Cortex of kidney (tissue), 1 donor: ENCODE results near the gene ANK3.

Experiments used
- DNase-seq: peaks from one replicate; lab custom pipeline; 2025; lab: John Stamatoyannopoulos, UW

The ANK3 gene

DNA sequence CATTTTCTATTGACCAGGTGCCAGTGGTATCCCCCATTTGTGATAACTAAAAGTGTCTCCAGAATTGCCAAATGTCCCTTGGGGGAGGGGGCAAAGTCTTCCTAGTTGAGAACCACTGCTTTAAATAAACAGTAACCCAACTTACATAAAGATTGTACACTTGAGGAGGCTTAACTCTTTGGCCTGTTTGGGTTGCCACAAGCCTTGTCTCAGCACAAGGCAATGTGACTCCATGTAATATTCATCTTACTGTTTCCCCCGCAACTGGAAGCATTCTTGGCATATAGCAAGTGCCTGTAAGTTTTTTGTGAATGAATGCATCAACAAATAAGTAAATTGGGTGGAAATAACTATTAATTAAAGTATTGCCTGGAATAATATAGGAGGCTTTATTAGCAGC is 108.3 kb downstream of the ANK3 start:
- DNase-seq, result no peak

DNA sequence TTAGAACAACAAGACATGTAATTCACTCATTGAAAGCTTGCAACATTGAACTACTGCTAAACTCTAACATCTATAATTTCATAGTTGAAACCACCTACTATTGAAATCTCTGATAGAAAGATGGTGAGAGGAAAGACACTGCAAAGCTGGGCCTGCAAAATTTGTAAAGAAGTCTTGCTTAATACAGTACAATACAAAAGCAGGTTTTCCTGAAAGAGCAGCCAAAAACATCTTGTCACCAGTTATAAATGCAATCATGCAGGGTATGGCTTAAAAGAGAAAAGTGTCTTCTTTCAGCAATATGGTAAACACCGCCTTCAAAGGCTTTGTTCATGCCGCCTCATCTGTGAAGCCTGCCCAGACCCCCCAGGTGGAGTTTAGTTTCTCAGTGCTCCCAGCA is 109.2 kb downstream of the ANK3 start:
- DNase-seq, result no peak

GRCh38 chr10:60277656-60278055 is 112.0 kb downstream of the ANK3 start:
- no peak for DNase-seq

DNA sequence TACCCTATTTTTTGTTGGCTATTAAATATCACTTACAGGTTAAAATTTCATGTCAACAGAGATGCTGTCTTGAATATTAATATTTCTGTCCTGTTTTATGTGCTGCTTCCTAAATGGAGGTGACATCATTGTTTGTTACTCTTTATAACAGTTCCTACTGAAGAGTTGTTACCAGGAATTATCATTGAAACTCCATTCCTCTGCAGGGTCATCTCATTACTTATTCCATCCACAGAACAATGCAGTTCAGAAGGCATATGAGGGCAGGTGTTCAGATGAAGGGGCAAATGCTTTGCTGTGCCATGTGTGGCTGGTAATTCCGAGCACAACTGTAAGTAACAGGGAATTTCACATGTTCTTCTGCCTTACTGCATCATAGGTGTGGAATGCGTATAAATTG is 113.4 kb downstream of the ANK3 start:
- no peak for DNase-seq

GRCh38 chr10:60271319-60272040 is 118.2 kb downstream of the ANK3 start:
- no peak for DNase-seq

GRCh38 chr10:60270426-60270825 is 119.2 kb downstream of the ANK3 start:
- no peak for DNase-seq

GRCh38 chr10:60267802-60268201 is 121.9 kb downstream of the ANK3 start:
- DNase-seq, result no peak

DNA sequence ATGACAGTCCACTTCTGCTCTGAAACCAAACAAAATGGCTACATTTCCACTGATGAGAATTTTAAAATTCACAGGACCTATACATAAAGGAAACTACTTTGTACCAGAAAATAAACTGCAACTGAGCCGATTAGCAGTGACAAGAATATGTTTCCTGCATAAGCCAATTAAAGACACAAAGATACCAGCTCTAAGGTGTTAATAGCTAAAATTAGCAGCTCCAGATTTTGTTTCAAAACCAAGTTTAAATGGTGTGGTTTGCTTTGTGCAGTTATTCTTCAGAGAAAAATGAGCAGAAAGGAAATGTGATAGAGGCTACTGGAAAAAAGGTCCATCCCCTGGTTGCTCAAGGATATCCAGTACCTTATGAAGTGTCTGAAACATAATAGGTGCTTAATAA is 123.2 kb downstream of the ANK3 start:
- DNase-seq, result no peak

- DNase-seq, result no peak
Observed at GRCh38 chr10:60262647-60263126, 127.0 kb downstream of the ANK3 start.

DNA sequence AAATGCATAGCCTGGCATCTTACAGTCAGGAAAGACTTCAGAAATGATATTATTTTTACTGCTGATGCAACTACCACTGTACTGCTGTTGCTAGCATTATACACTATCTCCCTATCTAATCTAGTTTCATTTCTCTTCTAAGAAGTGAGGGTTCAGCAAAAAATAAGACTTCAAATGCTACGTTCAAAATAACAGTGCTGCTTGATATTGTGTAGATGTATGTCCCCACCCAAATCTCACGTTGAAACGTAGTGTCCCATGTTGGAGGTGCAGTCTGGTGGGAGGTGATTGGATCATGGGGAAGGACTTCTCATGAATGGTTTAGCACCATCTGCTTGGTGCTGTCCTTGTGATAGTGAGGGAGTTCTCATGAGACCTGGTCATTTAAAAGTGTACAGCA is 129.4 kb downstream of the ANK3 start:
- DNase-seq, result no peak

DNA sequence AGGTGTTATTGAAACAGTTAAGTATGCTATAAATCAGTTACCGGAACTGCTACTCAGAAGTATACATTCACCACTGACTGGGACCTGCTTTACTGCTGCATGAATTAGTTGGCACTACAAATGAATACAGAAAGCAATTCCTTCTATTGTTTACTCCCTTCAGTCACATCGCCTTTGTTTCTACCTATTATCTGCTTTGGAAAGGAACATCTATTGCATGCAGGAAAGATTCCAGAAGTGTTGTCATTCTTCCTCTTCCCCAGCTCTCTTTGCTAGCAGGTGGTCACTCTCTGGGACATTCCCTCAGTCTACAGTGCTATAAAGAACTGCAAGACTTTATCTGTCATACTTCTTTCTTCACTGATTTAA is 131.3 kb downstream of the ANK3 start:
- no peak for DNase-seq

- no peak for DNase-seq
Observed at GRCh38 chr10:60257767-60258428, 131.8 kb downstream of the ANK3 start.

DNA sequence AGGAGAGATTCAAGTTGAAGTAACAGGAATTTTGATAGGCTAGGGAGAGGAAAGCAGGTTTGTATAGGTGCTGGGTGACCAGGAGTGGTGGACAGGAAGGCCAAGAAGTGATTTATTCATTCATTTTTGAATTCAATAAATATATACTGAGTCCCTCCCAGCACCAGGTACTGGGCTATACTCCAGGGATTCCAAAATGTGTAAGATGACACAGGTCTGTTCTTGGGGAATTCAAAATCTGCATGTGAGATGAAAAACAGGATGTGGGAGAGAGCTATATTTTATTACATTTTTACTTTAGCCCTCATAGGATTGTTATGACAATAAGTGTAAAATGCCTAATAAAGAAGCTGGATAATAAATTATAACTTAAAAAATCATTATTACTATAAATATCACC is 134.9 kb downstream of the ANK3 start:
- DNase-seq, result no peak

- DNase-seq, result no peak
Observed at GRCh38 chr10:60253484-60253883, 136.2 kb downstream of the ANK3 start.

- no peak for DNase-seq
Observed at GRCh38 chr10:60252688-60253087, 137.0 kb downstream of the ANK3 start.

DNA sequence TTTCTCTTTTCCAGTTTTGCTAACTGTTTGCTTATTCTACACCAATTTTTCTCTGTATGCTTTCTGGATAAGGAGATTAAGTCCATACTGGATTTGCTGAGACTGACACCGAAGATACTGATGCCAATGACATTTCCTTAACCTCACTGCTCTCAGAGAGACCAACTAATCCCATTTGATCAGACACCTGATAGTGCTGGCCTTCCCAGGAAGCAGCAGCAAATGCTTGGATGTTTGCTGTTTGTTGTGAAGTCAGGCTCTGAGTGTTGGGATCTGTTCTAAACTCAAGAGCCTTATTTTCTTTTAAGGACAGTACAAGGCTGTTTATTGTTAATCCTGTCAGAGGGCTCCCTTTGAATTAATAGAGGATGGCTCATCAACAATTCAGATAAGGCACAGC is 143.3 kb downstream of the ANK3 start:
- no peak for DNase-seq

DNA sequence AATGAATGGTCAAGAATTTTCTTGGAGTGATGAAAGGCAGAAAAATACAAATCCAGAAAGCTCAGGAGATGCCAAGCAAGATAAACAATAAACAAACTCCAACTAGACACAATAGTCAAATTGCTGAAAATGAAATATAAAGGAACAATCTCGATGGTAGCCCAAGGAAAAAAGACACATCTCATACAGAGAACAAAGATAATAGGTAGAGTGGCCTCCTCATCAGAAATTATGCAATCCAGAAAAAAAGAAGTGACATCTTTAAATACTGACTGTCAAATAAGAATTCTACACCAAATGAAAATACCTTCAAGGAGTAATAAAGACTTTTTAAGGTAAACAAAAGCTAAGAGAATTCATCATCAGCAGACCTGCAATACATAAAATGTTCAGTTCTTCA is 150.4 kb downstream of the ANK3 start:
- DNase-seq, result no peak

DNA sequence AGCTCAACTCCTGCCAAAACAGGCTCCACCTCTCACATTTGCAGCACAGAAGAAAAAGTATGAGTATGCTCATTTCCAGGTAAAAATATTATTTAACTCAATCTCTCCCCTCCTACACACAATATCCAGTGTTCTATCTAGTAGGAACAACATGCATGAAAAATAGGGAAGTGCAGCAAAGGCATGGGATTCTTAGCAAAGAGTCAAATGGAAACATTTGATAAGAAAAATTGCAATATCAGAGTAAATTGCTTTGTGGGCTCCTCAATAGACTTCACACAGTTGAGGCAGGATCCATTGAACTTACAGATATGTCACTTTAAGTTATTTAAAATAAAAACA is 150.9 kb downstream of the ANK3 start:
- DNase-seq, result no peak

- DNase-seq, result no peak
Observed at GRCh38 chr10:60237977-60238758, 151.5 kb downstream of the ANK3 start.

DNA sequence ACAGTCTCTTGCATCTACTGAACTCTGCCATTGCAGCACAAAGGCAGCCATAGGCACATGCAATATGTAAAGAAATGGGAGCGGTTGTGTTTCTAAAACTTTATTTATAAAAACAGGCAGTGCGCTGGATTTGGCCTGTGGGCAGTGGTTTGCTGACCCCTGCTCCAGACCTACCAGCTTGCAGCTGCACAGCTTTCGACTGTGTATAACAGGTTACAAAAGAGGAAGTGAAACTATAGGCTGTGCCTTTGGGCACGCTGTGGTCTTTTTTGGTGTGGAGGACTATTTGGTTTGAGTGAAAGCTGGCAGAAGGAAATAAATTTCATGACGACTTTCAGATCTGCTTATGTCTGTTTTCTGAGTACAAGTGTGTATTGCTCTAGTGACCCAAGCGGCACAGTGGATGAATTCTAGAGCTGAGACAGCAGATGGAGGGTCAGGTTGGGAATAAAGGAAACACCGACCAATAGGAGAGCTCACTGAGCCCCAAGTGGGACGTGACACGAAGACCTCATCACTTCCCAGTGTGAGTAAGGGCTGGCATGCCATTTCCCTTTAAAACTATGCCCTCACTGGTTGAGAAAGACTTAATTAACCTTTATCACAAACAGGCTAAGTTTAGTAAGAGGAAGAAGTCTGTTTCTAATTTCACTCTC is 152.7 kb downstream of the ANK3 start:
- DNase-seq, result no peak

DNA sequence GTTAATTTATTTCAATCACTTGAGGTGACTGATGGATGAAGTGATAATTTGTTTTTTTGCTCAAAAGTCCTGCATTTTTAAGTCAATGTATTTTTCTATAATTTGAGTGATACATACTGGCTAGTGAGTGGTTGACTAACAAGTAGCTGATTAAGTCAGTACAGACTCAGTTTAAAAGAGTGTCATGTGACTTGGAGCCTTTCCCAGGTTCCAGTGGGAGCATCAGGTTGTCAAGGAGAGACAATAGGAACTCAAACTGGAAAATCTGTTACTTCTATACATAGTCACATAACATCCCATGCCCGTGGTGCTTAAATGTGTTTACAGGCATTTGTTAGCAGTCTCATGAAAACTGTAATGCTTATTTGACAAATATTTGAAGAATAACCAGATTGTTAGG is 154.7 kb downstream of the ANK3 start:
- DNase-seq, result no peak

GRCh38 chr10:60234551-60234950 is 155.1 kb downstream of the ANK3 start:
- no peak for DNase-seq

DNA sequence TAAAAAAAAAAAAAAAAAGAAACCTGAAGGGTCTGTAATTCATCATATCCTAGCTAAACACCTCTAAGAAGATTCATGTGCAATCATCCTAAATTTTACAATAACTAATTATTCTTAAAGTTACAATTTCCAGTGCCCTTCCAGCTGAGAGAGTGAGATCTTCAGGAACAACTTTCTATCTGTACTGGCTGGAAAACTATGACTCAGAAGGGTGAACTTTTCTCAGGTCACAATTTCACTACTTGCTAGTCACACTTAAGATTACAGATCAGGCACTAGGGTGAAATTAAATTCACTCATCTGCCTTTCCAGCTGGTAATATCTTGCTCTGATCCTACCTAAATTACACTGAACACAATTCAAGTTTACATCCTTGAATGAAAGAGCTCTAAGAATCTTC is 158.8 kb downstream of the ANK3 start:
- no peak for DNase-seq
